Tibial nerve (tissue), 4 donors: ENCODE data around the gene PRKAG3.

Experiments
- EP300 ChIP-seq, 2 donors: sonication (generic); formaldehyde crosslinking; IDR thresholded peaks; one replicate each; pipeline ENCODE4 v1.6.1; 2017; ENCODE audit warnings: antibody characterized with exemption in 2 of 2, mild to moderate bottlenecking in 1 of 2
- POLR2A ChIP-seq, 2 donors: fragments of 450-650 bp; IDR thresholded peaks; one replicate each; pipeline ENCODE4 v1.6.1; 2017; ENCODE audit warnings: antibody characterized with exemption in 2 of 2, mild to moderate bottlenecking in 2 of 2, moderate library complexity in 2 of 2
- TF ChIP-seq, protein P1 (sequence below), 5 experiments: fragments of 200-600 bp in 3 of 5; fragments of 450-650 bp in 2 of 5; sonication (generic) in 3 of 5; IDR thresholded peaks; one replicate each; pipeline ENCODE4 v1.5.1; 2016 to 2019; ENCODE audit warnings: antibody characterized with exemption in 5 of 5, mild to moderate bottlenecking in 3 of 5, moderate library complexity in 2 of 5

DNA sequence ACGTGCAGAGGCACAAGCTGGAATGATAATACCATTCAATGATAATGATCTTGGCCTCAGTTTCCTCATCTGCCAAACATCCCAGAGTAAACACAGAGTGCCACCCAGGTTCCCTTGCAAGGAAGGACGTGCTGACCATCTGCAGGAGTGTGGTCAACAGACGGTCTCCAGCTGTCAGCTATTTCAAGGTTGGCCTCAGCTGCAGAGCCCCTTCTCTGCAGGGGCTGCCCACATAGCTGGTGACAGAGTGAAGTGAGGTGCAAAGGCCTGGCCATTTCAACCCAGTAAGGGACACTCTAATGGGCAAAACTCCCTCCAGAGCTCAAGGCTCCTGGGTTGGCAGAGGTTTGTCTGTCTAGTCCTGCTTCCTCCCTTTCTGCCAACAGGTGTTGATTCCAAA is 19.7 kb upstream of the PRKAG3 start:
- TF ChIP-seq POLR2A (IDR thresholded peaks at IDR 0.05) = no peak
- TF ChIP-seq, protein P1, sequence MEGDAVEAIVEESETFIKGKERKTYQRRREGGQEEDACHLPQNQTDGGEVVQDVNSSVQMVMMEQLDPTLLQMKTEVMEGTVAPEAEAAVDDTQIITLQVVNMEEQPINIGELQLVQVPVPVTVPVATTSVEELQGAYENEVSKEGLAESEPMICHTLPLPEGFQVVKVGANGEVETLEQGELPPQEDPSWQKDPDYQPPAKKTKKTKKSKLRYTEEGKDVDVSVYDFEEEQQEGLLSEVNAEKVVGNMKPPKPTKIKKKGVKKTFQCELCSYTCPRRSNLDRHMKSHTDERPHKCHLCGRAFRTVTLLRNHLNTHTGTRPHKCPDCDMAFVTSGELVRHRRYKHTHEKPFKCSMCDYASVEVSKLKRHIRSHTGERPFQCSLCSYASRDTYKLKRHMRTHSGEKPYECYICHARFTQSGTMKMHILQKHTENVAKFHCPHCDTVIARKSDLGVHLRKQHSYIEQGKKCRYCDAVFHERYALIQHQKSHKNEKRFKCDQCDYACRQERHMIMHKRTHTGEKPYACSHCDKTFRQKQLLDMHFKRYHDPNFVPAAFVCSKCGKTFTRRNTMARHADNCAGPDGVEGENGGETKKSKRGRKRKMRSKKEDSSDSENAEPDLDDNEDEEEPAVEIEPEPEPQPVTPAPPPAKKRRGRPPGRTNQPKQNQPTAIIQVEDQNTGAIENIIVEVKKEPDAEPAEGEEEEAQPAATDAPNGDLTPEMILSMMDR (IDR thresholded peaks at IDR 0.05) = no peak
- TF ChIP-seq EP300 (IDR thresholded peaks at IDR 0.05) = no peak
